Measurements from ENCODE around the gene OR4N5. TPM values are rescaled to one million over a fixed set of nuclear protein-coding genes. Genes with fewer than 3 reads are reported as not detected.

Gene OR4N5
- total RNA-seq, 1 donor from 2014 or later = not detected

Other genes with a start within 250 kb of the OR4N5 start
- gene OR4K5, start 218.2 kb upstream of the OR4N5 start, total RNA-seq = not detected in 2 replicates
- gene OR4K1, start 207.9 kb upstream of the OR4N5 start, total RNA-seq = not detected in 2 replicates
- gene OR4K15, start 163.2 kb upstream of the OR4N5 start, total RNA-seq = not detected in 2 replicates
- gene OR4Q2, start 136.7 kb upstream of the OR4N5 start, total RNA-seq = not detected in 2 replicates
- not detected in 2 replicates for gene OR4K14, start 119.5 kb upstream of the OR4N5 start, total RNA-seq
- not detected in 2 replicates for gene OR4K13, start 102.8 kb upstream of the OR4N5 start, total RNA-seq
- not detected in 2 replicates for gene OR4L1, start 78.8 kb upstream of the OR4N5 start, total RNA-seq
- not detected in 2 replicates for gene OR4K17, start 28.1 kb upstream of the OR4N5 start, total RNA-seq
- not detected in 2 replicates for gene OR11G2, start 52.1 kb downstream of the OR4N5 start, total RNA-seq
- gene OR11H6, start 84.9 kb downstream of the OR4N5 start, total RNA-seq = not detected in 2 replicates
- gene OR11H7, start 90.2 kb downstream of the OR4N5 start, total RNA-seq = not detected in 2 replicates
- gene OR11H4, start 100.5 kb downstream of the OR4N5 start, total RNA-seq = not detected in 2 replicates
- gene TTC5, start 167.1 kb downstream of the OR4N5 start, total RNA-seq = 30.5 and 31.8 TPM in 2 replicates
- 30.8 and 33.0 TPM in 2 replicates for gene CCNB1IP1, start 194.5 kb downstream of the OR4N5 start, total RNA-seq
- gene PARP2, start 204.8 kb downstream of the OR4N5 start, total RNA-seq = 7.1 and 9.0 TPM in 2 replicates